ENCODE results near the gene NAGA.
"Not testable (repeated sequence)": the region's sequence is repeated elsewhere in the genome, so short reads cannot be mapped to it uniquely, and the experiment has no call there.

Gene NAGA

GRCh38 chr22:42074846-42075676, 4.4 kb upstream of the NAGA start:
- DNase-seq = no peak

GRCh38 chr22:42074132-42074811, 3.7 kb upstream of the NAGA start, which contains the start of gene PHETA2:
Gene PHETA2, plus strand, starts transcription at chr22:42074248. Its CDS starts 3,046 bp downstream, at chr22:42077294.
- no peak for DNase-seq

GRCh38 chr22:42073621-42074041, 3.0 kb upstream of the NAGA start:
- no peak for DNase-seq

- no peak for DNase-seq
These were observed 2.2 kb upstream of the NAGA start for GRCh38 chr22:42072606-42073330.

GRCh38 chr22:42071508-42071907, 896 bp upstream of the NAGA start:
- DNase-seq = not testable (repeated sequence)

GRCh38 chr22:42069801-42070516, 653 bp downstream of the NAGA start:
- no peak for DNase-seq

- no peak for DNase-seq
These were observed 2.3 kb downstream of the NAGA start for GRCh38 chr22:42068291-42068690.

- DNase-seq = no peak
These were observed 2.9 kb downstream of the NAGA start for GRCh38 chr22:42067671-42068251.

GRCh38 chr22:42066937-42067336, 3.7 kb downstream of the NAGA start:
- DNase-seq = no peak

- no peak for DNase-seq
These were observed 4.4 kb downstream of the NAGA start for GRCh38 chr22:42066126-42066761.

GRCh38 chr22:42065438-42066125, 5.0 kb downstream of the NAGA start:
- no peak for DNase-seq

- DNase-seq = no peak
These were observed 6.0 kb downstream of the NAGA start for GRCh38 chr22:42064629-42065028.

GRCh38 chr22:42062506-42063170, 8.0 kb downstream of the NAGA start:
- no peak for DNase-seq

- no peak for DNase-seq
These were observed 9.6 kb downstream of the NAGA start for GRCh38 chr22:42061041-42061440.

GRCh38 chr22:42060489-42060888, 10.1 kb downstream of the NAGA start:
- DNase-seq = no peak

- DNase-seq = no peak
These were observed 13.7 kb downstream of the NAGA start for GRCh38 chr22:42056757-42057511.

GRCh38 chr22:42052765-42053164, 17.8 kb downstream of the NAGA start:
- no peak for DNase-seq

GRCh38 chr22:42050641-42051180, 19.9 kb downstream of the NAGA start:
- DNase-seq = no peak

GRCh38 chr22:42041784-42042183, 28.8 kb downstream of the NAGA start:
- no peak for DNase-seq

- no peak for DNase-seq
These were observed 31.3 kb downstream of the NAGA start for GRCh38 chr22:42039271-42039670.
